A673 (cell line): Measurements from ENCODE around the gene INTS1.

Source experiments
- CTCF ChIP-seq: fragments of 300-800, 200-600 bp; sonication (generic); conservative IDR thresholded peaks from 2 replicates; pipeline ENCODE4 v1.5.1; 2017; ENCODE audit warnings: low read depth, mild to moderate bottlenecking, antibody characterized with exemption, low read length, moderate library complexity, mixed read lengths
- EZH2 ChIP-seq: fragments of 200-600 bp; sonication (generic); IDR thresholded peaks from 2 replicates; pipeline ENCODE4 v1.6.1; 2017; ENCODE audit warnings: borderline replicate concordance, low read depth, mild to moderate bottlenecking, mixed read lengths, antibody characterized with exemption, low read length; ENCODE audit not compliant: poor library complexity, severe bottlenecking

- TF ChIP-seq CTCF (no peak), EZH2 (no peak)
Measured at GRCh38 chr7:1431226-1431625, 73.0 kb downstream of the INTS1 start.
